ENCODE results near the gene CD3G.

Gene CD3G

DNA sequence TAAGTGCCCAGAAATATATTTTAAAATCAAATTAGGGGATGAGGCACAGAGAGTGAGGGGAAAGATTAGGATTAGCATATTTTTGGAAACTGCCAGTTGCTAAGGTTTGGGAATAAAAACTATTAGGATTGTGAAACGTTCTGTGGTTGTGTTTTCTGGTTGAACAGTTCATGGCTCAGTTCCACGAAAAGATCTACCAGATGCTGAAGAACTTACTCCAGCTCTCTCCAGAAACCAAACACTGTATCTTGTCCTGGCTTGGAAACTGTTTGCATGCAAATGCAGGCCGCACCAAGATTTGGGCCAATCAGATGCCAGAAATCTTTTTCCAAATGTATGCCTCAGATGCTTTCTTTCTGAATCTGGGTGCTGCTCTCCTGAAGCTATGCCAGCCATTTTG is 30.6 kb downstream of the CD3G start:
- Histone ChIP-seq H3K4me2 (ENCODE audit: insufficient read depth, low read length, poor library complexity, severe bottlenecking) (no peak overlapping the region), H3K27ac (replicated peaks; ENCODE audit: low read length) (no peak overlapping the region), H2AK5ac (ENCODE audit: low read depth, low read length) (no peak overlapping the region), H3K4me3 (ENCODE audit: low read length in 2 of 2) (no peak overlapping the region), H3K9me3 (replicated peaks in 1 of 2; ENCODE audit: control insufficient read depth in 2 of 2, insufficient read depth in 1 of 2, low read depth in 1 of 2, low read length in 2 of 2) (no peaks in the 10 kb centered on the region), H3K4me1 (ENCODE audit: control insufficient read depth in 2 of 2, insufficient read depth in 1 of 2, low read depth in 1 of 2, low read length in 2 of 2) (no peaks in the 10 kb centered on the region), H3K36me3 (replicated peaks in 1 of 2; ENCODE audit: control insufficient read depth in 2 of 2, insufficient read depth in 2 of 2, low read length in 2 of 2) (peaks cover 18 to 91% of the 10 kb centered on the region in 2 donors), H3K18ac (ENCODE audit: low read length) (no peak overlapping the region), H2BK15ac (ENCODE audit: low read length) (no peak overlapping the region), H3K79me1 (ENCODE audit: low read depth, low read length) (no peaks in the 10 kb centered on the region), H4K8ac (ENCODE audit: low read depth, low read length) (no peak overlapping the region), H2BK120ac (ENCODE audit: low read depth, low read length) (no peak overlapping the region), H3K23ac (ENCODE audit: low read depth, low read length, poor library complexity) (no peak overlapping the region), H3K9ac (ENCODE audit: low read depth, low read length, poor library complexity) (no peak overlapping the region), H2AFZ (ENCODE audit: low read length) (no peak overlapping the region), H3K27me3 (ENCODE audit: control insufficient read depth in 3 of 3, insufficient read depth in 3 of 3, low read depth in 1 of 3, low read length in 3 of 3) (no peaks in the 10 kb centered on the region), H2BK12ac (ENCODE audit: low read length) (no peak overlapping the region), H3K14ac (ENCODE audit: low read length) (no peak overlapping the region), H3K4ac (ENCODE audit: low read length) (no peak overlapping the region), H2BK5ac (ENCODE audit: low read length) (no peak overlapping the region), H4K91ac (ENCODE audit: low read depth, low read length, poor library complexity) (no peak overlapping the region)
- WGBS, 2 donors (ENCODE audit: extremely low coverage in 2 of 2, insufficient read length in 2 of 2, insufficient replicate concordance in 1 of 2), result no CpG with 5 or more reads among the region's 3 CpGs
- DNase-seq (ENCODE audit: low spot score), result no peak

DNA sequence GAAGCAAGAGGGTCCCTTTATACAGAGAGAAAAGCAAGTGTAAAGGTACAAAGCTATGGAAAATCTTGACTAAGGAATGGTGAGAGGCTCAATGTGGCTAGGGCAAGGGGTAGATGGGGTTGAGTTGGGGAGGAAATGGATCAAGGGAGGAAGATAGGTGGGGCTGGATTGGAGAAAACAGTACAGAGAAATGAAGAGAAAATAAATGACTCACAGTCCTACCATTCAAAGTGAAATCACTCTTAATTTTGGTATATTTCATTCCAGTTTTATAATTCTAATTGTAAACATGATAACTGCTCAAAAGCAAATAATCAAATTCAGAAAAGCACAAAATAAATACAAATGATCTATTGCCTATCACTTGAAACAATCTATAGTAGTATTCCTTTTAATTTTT is 31.8 kb downstream of the CD3G start:
- H4K91ac ChIP-seq (ENCODE audit: low read depth, low read length, poor library complexity), result no peak overlapping the region
- no peak overlapping the region for H2BK120ac ChIP-seq (ENCODE audit: low read depth, low read length)
- H3K23ac ChIP-seq (ENCODE audit: low read depth, low read length, poor library complexity), result no peak overlapping the region
- H3K9me3 ChIP-seq (replicated peaks in 1 of 2; ENCODE audit: control insufficient read depth in 2 of 2, insufficient read depth in 1 of 2, low read depth in 1 of 2, low read length in 2 of 2), result no peaks in the 10 kb centered on the region
- H2BK12ac ChIP-seq (ENCODE audit: low read length), result no peak overlapping the region
- H4K8ac ChIP-seq (ENCODE audit: low read depth, low read length), result no peak overlapping the region
- no peak overlapping the region for H3K4me2 ChIP-seq (ENCODE audit: insufficient read depth, low read length, poor library complexity, severe bottlenecking)
- no peak for DNase-seq (ENCODE audit: low spot score)
- no peak overlapping the region for H3K14ac ChIP-seq (ENCODE audit: low read length)
- H3K27me3 ChIP-seq (ENCODE audit: control insufficient read depth in 3 of 3, insufficient read depth in 3 of 3, low read depth in 1 of 3, low read length in 3 of 3), result no peaks in the 10 kb centered on the region
- H2AK5ac ChIP-seq (ENCODE audit: low read depth, low read length), result no peak overlapping the region
- H3K4me1 ChIP-seq (ENCODE audit: control insufficient read depth in 2 of 2, insufficient read depth in 1 of 2, low read depth in 1 of 2, low read length in 2 of 2), result no peaks in the 10 kb centered on the region
- H3K27ac ChIP-seq (replicated peaks; ENCODE audit: low read length), result no peak overlapping the region
- H3K79me1 ChIP-seq (ENCODE audit: low read depth, low read length), result no peaks in the 10 kb centered on the region
- no peak overlapping the region for H3K4ac ChIP-seq (ENCODE audit: low read length)
- H2BK5ac ChIP-seq (ENCODE audit: low read length), result no peak overlapping the region
- H3K4me3 ChIP-seq (ENCODE audit: low read length in 2 of 2), result no peak overlapping the region
- no peak overlapping the region for H2AFZ ChIP-seq (ENCODE audit: low read length)
- H3K18ac ChIP-seq (ENCODE audit: low read length), result no peak overlapping the region
- H3K36me3 ChIP-seq (replicated peaks in 1 of 2; ENCODE audit: control insufficient read depth in 2 of 2, insufficient read depth in 2 of 2, low read length in 2 of 2), result peaks cover 19 to 93% of the 10 kb centered on the region in 2 donors
- H2BK15ac ChIP-seq (ENCODE audit: low read length), result no peak overlapping the region
- H3K9ac ChIP-seq (ENCODE audit: low read depth, low read length, poor library complexity), result no peak overlapping the region

DNA sequence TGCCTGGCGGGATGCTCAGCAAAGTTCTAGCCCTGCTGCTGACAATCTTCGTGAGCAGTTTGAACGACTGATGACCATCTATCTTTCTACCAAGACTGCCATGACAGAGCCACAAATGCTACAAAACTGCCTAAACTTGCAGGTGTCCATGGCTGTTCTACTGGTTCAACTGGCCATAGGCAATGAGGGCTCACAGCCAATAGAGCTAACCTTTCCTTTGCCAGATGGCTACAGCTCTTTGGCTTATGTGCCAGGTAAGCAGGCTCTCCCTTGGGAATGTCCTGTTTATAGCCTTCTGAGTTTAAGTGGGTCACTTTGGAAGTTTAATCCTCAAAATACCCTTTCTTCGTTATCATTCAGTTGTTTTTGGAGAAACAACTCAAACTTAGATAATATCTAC is 35.4 kb downstream of the CD3G start:
- Histone ChIP-seq H4K8ac (ENCODE audit: low read depth, low read length) (no peak overlapping the region), H2BK12ac (ENCODE audit: low read length) (no peak overlapping the region), H3K14ac (ENCODE audit: low read length) (no peak overlapping the region), H2BK15ac (ENCODE audit: low read length) (no peak overlapping the region), H2AK5ac (ENCODE audit: low read depth, low read length) (no peak overlapping the region), H3K79me1 (ENCODE audit: low read depth, low read length) (no peaks in the 10 kb centered on the region), H3K4ac (ENCODE audit: low read length) (no peak overlapping the region), H2BK5ac (ENCODE audit: low read length) (no peak overlapping the region), H3K9ac (ENCODE audit: low read depth, low read length, poor library complexity) (no peak overlapping the region), H2BK120ac (ENCODE audit: low read depth, low read length) (no peak overlapping the region), H4K91ac (ENCODE audit: low read depth, low read length, poor library complexity) (no peak overlapping the region), H3K4me3 (ENCODE audit: low read length in 2 of 2) (no peak overlapping the region), H3K4me1 (ENCODE audit: control insufficient read depth in 2 of 2, insufficient read depth in 1 of 2, low read depth in 1 of 2, low read length in 2 of 2) (no peaks in the 10 kb centered on the region), H3K27ac (replicated peaks; ENCODE audit: low read length) (no peak overlapping the region), H3K23ac (ENCODE audit: low read depth, low read length, poor library complexity) (no peak overlapping the region), H3K18ac (ENCODE audit: low read length) (no peak overlapping the region), H3K36me3 (replicated peaks in 1 of 2; ENCODE audit: control insufficient read depth in 2 of 2, insufficient read depth in 2 of 2, low read length in 2 of 2) (peaks cover 25 to 94% of the 10 kb centered on the region in 2 donors), H3K4me2 (ENCODE audit: insufficient read depth, low read length, poor library complexity, severe bottlenecking) (no peak overlapping the region), H3K27me3 (ENCODE audit: control insufficient read depth in 3 of 3, insufficient read depth in 3 of 3, low read depth in 1 of 3, low read length in 3 of 3) (no peaks in the 10 kb centered on the region), H2AFZ (ENCODE audit: low read length) (no peak overlapping the region), H3K9me3 (replicated peaks in 1 of 2; ENCODE audit: control insufficient read depth in 2 of 2, insufficient read depth in 1 of 2, low read depth in 1 of 2, low read length in 2 of 2) (no peaks in the 10 kb centered on the region)
- DNase-seq (ENCODE audit: low spot score), result no peak
- WGBS, 2 donors (ENCODE audit: extremely low coverage in 2 of 2, insufficient read length in 2 of 2, insufficient replicate concordance in 1 of 2), result no CpG with 5 or more reads among the region's 4 CpGs

DNA sequence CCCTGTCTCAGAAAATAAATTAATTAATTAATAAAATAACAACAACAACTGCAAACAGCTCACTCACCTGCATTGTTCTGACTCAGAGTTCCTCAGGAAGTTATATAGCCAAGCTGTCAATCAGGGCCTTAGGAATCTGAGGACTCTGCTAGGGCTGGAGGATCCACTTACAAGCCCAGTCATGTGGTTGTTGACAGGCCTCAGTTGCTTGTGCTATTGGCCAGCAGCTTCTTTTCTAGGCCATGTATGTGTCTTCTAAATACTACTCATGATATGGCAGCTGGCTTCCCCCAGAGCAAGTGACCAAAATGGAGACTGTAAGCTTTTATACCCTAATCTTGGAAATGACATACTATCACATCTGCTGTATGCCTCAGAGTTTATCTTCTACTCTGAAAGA is 36.4 kb downstream of the CD3G start:
- no peak overlapping the region for H3K4me2 ChIP-seq (ENCODE audit: insufficient read depth, low read length, poor library complexity, severe bottlenecking)
- H3K9me3 ChIP-seq (replicated peaks in 1 of 2; ENCODE audit: control insufficient read depth in 2 of 2, insufficient read depth in 1 of 2, low read depth in 1 of 2, low read length in 2 of 2), result no peaks in the 10 kb centered on the region
- no peak overlapping the region for H2BK15ac ChIP-seq (ENCODE audit: low read length)
- no peak overlapping the region for H4K91ac ChIP-seq (ENCODE audit: low read depth, low read length, poor library complexity)
- no peak overlapping the region for H3K18ac ChIP-seq (ENCODE audit: low read length)
- no peak overlapping the region for H2AFZ ChIP-seq (ENCODE audit: low read length)
- no peak for DNase-seq (ENCODE audit: low spot score)
- no peak overlapping the region for H3K4ac ChIP-seq (ENCODE audit: low read length)
- H3K36me3 ChIP-seq (replicated peaks in 1 of 2; ENCODE audit: control insufficient read depth in 2 of 2, insufficient read depth in 2 of 2, low read length in 2 of 2), result peaks cover 27 to 97% of the 10 kb centered on the region in 2 donors
- no peak overlapping the region for H3K9ac ChIP-seq (ENCODE audit: low read depth, low read length, poor library complexity)
- H4K8ac ChIP-seq (ENCODE audit: low read depth, low read length), result no peak overlapping the region
- no peaks in the 10 kb centered on the region for H3K79me1 ChIP-seq (ENCODE audit: low read depth, low read length)
- H2AK5ac ChIP-seq (ENCODE audit: low read depth, low read length), result no peak overlapping the region
- H3K23ac ChIP-seq (ENCODE audit: low read depth, low read length, poor library complexity), result no peak overlapping the region
- H2BK5ac ChIP-seq (ENCODE audit: low read length), result no peak overlapping the region
- H2BK120ac ChIP-seq (ENCODE audit: low read depth, low read length), result no peak overlapping the region
- H3K4me1 ChIP-seq (ENCODE audit: control insufficient read depth in 2 of 2, insufficient read depth in 1 of 2, low read depth in 1 of 2, low read length in 2 of 2), result no peaks in the 10 kb centered on the region
- no peak overlapping the region for H3K14ac ChIP-seq (ENCODE audit: low read length)
- no peak overlapping the region for H2BK12ac ChIP-seq (ENCODE audit: low read length)
- no peaks in the 10 kb centered on the region for H3K27me3 ChIP-seq (ENCODE audit: control insufficient read depth in 3 of 3, insufficient read depth in 3 of 3, low read depth in 1 of 3, low read length in 3 of 3)
- H3K4me3 ChIP-seq (ENCODE audit: low read length in 2 of 2), result no peak overlapping the region
- no peak overlapping the region for H3K27ac ChIP-seq (replicated peaks; ENCODE audit: low read length)

Data from neuronal stem cell (in vitro differentiated cells).